GM18498 (cell line): ENCODE data around the gene IFFO2.
A peak's percentile ranks its signal among the peaks of the same experiment; 100 is the strongest.

Experiments
- ATAC-seq: cut with Tn5 transposase; IDR thresholded peaks from one replicate; pipeline ENCODE4 v1.9.1; 2021; ENCODE audit warnings: mild to moderate bottlenecking, moderate library complexity; ENCODE audit not compliant: unreplicated experiment

The IFFO2 gene

GRCh38 chr1:18938008-18938706 is 18.3 kb downstream of the IFFO2 start:
- no peak for ATAC-seq

- no peak for ATAC-seq
Measured at GRCh38 chr1:18937539-18937938, 18.9 kb downstream of the IFFO2 start.

- no peak for ATAC-seq
Measured at GRCh38 chr1:18936814-18937481, 19.5 kb downstream of the IFFO2 start.

- no peak for ATAC-seq
Measured at GRCh38 chr1:18936471-18936813, 20.0 kb downstream of the IFFO2 start.

GRCh38 chr1:18934205-18935000 is 22.1 kb downstream of the IFFO2 start:
- no peak for ATAC-seq

GRCh38 chr1:18932879-18933278 is 23.6 kb downstream of the IFFO2 start:
- no peak for ATAC-seq

- no peak for ATAC-seq
Measured at GRCh38 chr1:18932387-18932786, 24.1 kb downstream of the IFFO2 start.

GRCh38 chr1:18931730-18932129 is 24.7 kb downstream of the IFFO2 start:
- no peak for ATAC-seq

GRCh38 chr1:18929686-18930085 is 26.8 kb downstream of the IFFO2 start:
- ATAC-seq: no peak

- no peak for ATAC-seq
Measured at GRCh38 chr1:18928985-18929384, 27.5 kb downstream of the IFFO2 start.

GRCh38 chr1:18928406-18928805 is 28.1 kb downstream of the IFFO2 start:
- ATAC-seq: no peak

- no peak for ATAC-seq
Measured at GRCh38 chr1:18927654-18928272, 28.7 kb downstream of the IFFO2 start.

GRCh38 chr1:18927082-18927653 is 29.3 kb downstream of the IFFO2 start:
- ATAC-seq: no peak

- peak; percentile 74 for ATAC-seq
Measured at GRCh38 chr1:18926315-18927081, 30.0 kb downstream of the IFFO2 start.

GRCh38 chr1:18925279-18925678 is 31.2 kb downstream of the IFFO2 start:
- no peak for ATAC-seq

- ATAC-seq: no peak
Measured at GRCh38 chr1:18924221-18924691, 32.2 kb downstream of the IFFO2 start.

- no peak for ATAC-seq
Measured at GRCh38 chr1:18923756-18924211, 32.7 kb downstream of the IFFO2 start.

- no peak for ATAC-seq
Measured at GRCh38 chr1:18922848-18923755, 33.4 kb downstream of the IFFO2 start.

- ATAC-seq: no peak
Measured at GRCh38 chr1:18922319-18922726, 34.2 kb downstream of the IFFO2 start.
